ENCODE measurements around the gene PREB.

Gene PREB

DNA sequence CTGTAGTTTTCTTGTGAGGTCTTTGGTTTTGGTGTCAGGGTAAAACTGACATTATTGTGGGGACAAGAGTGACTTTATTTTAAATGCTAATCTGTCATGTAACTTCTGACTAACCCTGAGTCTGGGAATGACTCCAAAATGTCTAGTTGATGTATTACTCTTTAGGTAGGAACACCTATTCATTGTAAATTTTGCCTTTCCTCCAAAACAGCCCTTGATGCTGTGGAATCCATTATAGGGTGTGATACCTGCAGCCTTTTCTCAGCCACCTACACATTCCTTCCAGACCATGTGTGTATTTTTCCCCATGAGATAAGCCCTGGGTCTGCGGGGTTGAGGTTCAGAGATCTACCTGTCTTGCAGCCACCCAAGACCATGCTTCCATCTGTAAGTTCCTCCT is 8.8 kb upstream of the PREB start:
- no peak overlapping the region for H3K4me3 ChIP-seq (ENCODE audit: low read depth, low read length)
- no peak for DNase-seq (ENCODE audit: low read depth)
- TF ChIP-seq, protein P1, sequence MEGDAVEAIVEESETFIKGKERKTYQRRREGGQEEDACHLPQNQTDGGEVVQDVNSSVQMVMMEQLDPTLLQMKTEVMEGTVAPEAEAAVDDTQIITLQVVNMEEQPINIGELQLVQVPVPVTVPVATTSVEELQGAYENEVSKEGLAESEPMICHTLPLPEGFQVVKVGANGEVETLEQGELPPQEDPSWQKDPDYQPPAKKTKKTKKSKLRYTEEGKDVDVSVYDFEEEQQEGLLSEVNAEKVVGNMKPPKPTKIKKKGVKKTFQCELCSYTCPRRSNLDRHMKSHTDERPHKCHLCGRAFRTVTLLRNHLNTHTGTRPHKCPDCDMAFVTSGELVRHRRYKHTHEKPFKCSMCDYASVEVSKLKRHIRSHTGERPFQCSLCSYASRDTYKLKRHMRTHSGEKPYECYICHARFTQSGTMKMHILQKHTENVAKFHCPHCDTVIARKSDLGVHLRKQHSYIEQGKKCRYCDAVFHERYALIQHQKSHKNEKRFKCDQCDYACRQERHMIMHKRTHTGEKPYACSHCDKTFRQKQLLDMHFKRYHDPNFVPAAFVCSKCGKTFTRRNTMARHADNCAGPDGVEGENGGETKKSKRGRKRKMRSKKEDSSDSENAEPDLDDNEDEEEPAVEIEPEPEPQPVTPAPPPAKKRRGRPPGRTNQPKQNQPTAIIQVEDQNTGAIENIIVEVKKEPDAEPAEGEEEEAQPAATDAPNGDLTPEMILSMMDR (IDR thresholded peaks at IDR 0.05; ENCODE audit: control insufficient read depth, extremely low read depth, insufficient read depth) = no peak

DNA sequence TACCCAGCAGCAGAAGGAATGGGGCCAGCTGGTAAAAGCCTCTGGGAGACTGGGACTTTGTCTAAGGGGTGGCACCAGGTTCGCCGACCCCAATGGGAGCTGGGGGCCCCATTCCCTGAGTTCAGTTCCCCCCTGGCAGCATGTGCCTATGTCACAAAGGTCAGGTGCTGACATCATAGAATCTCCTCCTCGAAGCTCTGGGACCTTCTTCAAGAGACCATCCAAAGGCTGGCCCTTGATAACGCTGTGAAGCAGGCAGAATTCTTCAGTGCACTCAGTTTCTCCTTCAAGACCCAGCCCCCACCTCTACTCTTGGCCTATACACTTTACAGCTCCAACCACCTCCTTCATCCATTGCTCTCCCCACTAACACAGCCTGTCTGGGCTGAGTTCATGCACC is 4.9 kb upstream of the PREB start, which contains the start of gene PRR30:
Gene PRR30, minus strand, starts transcription at position 101 of the 400 bp plus-strand sequence. CDS start 1,081 bp downstream, outside the sequence.
- DNase-seq (ENCODE audit: low read depth) = no peak
- no peak within 1 kb of the TSS for H3K4me3 ChIP-seq (ENCODE audit: low read depth, low read length)
- TF ChIP-seq, protein P1 (IDR thresholded peaks at IDR 0.05; ENCODE audit: control insufficient read depth, extremely low read depth, insufficient read depth) = no peak

DNA sequence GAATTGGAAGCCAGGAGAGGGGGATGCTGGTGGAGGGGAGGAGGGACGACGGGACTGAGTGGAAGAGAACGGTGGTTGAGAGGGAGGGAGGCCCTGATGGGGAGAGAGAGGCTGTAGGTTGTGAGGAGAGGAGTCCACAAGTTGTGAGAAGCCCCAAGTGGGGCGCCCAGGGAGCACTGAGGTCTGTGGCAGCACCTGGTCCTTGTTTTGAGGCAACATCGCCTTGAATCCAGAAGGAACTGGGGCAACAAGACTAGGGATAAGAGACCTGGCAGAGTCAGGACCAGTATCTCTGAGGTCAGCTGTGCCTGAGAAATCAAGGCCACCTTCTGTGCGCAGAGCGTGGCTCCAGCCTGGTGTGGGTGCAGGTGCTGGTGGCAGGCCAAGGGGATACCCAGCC is 3.7 kb upstream of the PREB start:
- no peak overlapping the region for H3K4me3 ChIP-seq (ENCODE audit: low read depth, low read length)
- DNase-seq (ENCODE audit: low read depth) = no peak
- TF ChIP-seq, protein P1 (IDR thresholded peaks at IDR 0.05; ENCODE audit: control insufficient read depth, extremely low read depth, insufficient read depth) = no peak

DNA sequence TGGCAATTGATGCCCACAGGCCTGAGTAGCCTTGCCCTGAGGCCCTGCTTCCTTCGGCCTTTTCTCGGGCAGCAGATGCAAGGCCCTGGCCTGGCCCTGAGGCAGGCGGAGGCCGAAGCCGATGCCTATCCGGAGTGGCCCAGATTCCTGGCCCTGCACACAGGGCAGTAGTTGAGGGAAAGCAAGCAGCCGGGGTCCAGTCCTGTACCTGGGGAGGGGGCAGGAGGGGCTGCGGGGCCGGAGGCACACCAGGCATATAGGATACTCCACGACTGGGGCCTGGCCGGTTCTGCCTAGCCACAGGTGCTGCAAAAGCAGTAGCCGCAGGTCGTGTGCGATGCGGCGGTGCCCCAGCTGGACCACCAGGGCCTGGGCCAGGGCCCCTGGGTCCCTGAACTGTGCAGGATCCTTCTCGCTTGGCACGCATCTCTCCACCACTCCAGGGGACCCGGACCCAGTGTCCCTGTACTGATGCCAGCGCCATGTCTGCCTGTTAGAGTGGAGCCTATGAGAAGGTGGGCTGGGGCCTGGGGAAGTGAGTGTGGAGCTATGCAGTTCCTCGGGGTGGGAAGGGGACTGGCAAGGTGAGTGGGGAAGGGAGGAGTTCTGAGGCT is 3.0 kb upstream of the PREB start:
- DNase-seq (ENCODE audit: low read depth) = no peak
- TF ChIP-seq, protein P1 (IDR thresholded peaks at IDR 0.05; ENCODE audit: control insufficient read depth, extremely low read depth, insufficient read depth) = no peak

DNA sequence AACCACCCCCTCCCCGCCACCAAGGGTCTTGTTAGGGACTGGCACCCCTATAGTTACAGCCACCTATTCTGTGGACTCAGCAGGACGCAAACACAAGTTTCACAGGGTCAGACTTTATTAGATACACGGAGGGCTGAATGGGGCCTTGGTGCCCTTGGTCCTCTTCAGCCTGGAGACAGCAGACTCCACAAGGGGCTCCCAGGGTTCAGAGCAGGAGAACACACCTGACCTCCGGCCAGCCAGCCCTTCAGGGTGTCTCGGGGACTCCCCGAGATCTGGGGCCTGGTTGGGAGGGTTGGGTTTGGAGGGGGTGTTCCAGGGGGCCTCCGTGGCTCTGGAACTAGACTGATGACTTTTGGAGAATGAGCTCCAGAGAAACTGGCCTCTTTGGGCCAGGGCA is 2.3 kb upstream of the PREB start:
- no peak for DNase-seq (ENCODE audit: low read depth)
- TF ChIP-seq, protein P1 (IDR thresholded peaks at IDR 0.05; ENCODE audit: control insufficient read depth, extremely low read depth, insufficient read depth) = no peak
- H3K4me3 ChIP-seq (ENCODE audit: low read depth, low read length) = no peak overlapping the region

More for the DNA sequence above, 3.0 kb upstream of the PREB start:
- no peak overlapping the region for H3K4me3 ChIP-seq (ENCODE audit: low read depth, low read length)

DNA sequence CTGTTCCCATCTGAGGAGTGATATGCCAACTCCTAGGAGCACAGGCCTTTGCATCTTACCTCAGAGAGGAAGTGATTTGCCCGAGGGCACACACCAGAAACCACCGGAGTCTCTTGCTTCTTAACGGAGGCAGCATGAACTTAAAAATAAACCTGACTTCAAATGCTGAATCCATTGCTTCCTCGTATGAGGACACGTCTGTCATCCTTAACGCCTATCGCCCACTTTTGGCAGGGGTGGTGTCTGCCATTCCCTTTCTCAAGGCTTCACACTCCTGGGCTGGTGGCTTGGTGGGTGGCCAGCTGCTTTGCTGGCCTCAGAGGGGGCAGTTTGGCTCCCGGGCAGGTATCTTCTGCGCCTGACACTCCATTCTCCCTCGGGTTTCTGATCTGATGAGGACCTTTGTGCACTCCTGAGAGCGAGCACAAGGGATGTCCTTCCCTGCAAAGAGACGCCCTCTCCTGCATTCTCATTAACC is 1.1 kb upstream of the PREB start:
- H3K4me3 ChIP-seq (ENCODE audit: low read depth, low read length) = no peak overlapping the region
- TF ChIP-seq, protein P1 (IDR thresholded peaks at IDR 0.05; ENCODE audit: control insufficient read depth, extremely low read depth, insufficient read depth) = no peak
- DNase-seq (ENCODE audit: low read depth) = no peak

All from LNCaP clone FGC (cell line).